Transverse colon (tissue), 4 donors: Measurements from ENCODE around the gene COL23A1.

Source experiments
- CTCF ChIP-seq, 5 experiments: fragments of 200-600 bp in 3 of 5; fragments of 450-650 bp in 2 of 5; sonication (generic) in 3 of 5; IDR thresholded peaks; 1 replicate in 2 of 5; 2 replicates in 3 of 5; pipeline ENCODE4 v1.5.1; 2016 to 2017; ENCODE audit warnings: antibody characterized with exemption in 5 of 5, inconsistent platforms in 3 of 5, mild to moderate bottlenecking in 2 of 5, moderate library complexity in 1 of 5
- EP300 ChIP-seq: sonication (generic); formaldehyde crosslinking; IDR thresholded peaks from one replicate; pipeline ENCODE4 v1.6.1; 2017; ENCODE audit warnings: antibody characterized with exemption, low read depth
- POLR2A ChIP-seq: fragments of 450-650 bp; IDR thresholded peaks from one replicate; pipeline ENCODE4 v1.6.1; 2016; ENCODE audit warnings: antibody characterized with exemption, mild to moderate bottlenecking, moderate library complexity
- POLR2AphosphoS5 ChIP-seq, 3 donors: sonication (generic); formaldehyde crosslinking; IDR thresholded peaks; one replicate each; pipeline ENCODE4 v1.6.1; 2016; ENCODE audit warnings: antibody characterized with exemption in 3 of 3

GRCh38 chr5:178349625-178350353 is 240.4 kb downstream of the COL23A1 start:
- TF ChIP-seq CTCF (IDR thresholded peaks at IDR 0.05), result no peak
- TF ChIP-seq EP300, result no peak
- no peak for TF ChIP-seq POLR2AphosphoS5 (IDR thresholded peaks at IDR 0.05)
- no peak for TF ChIP-seq POLR2A
